ENCODE data around the gene DLX3.

Gene DLX3

GRCh38 chr17:49992191-49992932, 2.7 kb downstream of the DLX3 start:
- DNase-seq (ENCODE audit: low read depth): no peak

DNA sequence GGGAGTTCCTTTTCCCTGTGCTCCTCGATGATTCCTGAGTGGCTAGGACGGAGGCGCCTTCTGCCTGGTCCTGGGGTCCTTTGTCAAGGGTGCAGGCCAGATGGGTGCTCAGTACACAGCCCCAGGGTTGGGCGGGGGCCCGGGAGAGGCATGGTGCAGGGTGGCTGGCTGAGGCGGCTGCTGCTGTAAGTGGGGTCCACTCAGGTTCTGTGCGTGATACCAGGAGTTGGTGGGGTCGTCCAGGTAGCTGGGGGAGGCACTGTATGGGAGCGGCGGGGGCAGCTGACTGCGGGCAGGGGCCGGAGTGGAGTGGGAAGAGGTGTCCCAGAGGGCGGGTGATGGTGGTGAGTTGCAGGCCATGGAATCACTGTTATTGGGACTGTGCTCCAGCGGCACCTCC, 3.6 kb downstream of the DLX3 start:
- DNase-seq (ENCODE audit: low read depth): no peak

DNA sequence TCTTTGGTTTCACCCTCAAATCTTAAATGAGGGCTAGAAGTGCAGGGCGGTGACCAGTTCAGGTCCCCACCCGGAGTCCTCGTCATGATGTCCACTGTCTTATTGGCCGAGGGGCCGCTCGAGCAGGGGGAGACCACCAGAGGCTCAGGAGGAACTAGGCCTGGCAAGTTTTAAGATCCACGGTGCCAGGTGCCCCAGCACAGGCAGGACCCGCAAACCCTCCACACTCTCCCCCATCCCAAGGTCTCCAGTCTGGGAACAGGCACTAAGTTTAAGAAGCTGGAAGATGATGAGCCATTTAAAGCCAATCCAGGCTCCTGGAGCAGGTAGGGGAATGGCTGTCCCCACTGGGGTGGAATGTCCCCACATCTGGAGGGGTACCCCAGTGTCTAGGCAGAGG, 4.1 kb downstream of the DLX3 start:
- DNase-seq (ENCODE audit: low read depth): no peak

- DNase-seq (ENCODE audit: low read depth): no peak
Observed at GRCh38 chr17:49990331-49990730, 4.7 kb downstream of the DLX3 start.

DNA sequence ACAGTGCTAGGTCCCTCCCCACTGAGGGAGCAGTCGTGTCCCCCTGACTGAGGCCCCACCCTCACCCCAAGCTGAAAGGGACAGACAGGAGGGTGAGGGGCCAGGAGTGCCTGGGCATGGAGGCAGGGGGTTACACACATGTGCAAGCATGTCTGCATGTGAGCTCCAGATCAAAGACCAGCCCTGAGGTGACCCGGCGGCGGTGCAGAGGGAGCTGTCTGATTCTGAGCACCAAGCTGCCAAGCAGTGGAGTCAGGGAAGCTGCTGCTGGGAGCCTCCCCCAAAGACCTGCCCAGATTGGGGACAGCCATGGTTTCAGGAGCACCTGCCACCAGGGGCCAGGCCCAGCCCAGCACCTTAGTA, 5.5 kb downstream of the DLX3 start:
- DNase-seq (ENCODE audit: low read depth): no peak

- no peak for DNase-seq (ENCODE audit: low read depth)
Observed at GRCh38 chr17:49987681-49988441, 7.2 kb downstream of the DLX3 start.

GRCh38 chr17:49987290-49987585, 7.8 kb downstream of the DLX3 start:
- no peak for DNase-seq (ENCODE audit: low read depth)

DNA sequence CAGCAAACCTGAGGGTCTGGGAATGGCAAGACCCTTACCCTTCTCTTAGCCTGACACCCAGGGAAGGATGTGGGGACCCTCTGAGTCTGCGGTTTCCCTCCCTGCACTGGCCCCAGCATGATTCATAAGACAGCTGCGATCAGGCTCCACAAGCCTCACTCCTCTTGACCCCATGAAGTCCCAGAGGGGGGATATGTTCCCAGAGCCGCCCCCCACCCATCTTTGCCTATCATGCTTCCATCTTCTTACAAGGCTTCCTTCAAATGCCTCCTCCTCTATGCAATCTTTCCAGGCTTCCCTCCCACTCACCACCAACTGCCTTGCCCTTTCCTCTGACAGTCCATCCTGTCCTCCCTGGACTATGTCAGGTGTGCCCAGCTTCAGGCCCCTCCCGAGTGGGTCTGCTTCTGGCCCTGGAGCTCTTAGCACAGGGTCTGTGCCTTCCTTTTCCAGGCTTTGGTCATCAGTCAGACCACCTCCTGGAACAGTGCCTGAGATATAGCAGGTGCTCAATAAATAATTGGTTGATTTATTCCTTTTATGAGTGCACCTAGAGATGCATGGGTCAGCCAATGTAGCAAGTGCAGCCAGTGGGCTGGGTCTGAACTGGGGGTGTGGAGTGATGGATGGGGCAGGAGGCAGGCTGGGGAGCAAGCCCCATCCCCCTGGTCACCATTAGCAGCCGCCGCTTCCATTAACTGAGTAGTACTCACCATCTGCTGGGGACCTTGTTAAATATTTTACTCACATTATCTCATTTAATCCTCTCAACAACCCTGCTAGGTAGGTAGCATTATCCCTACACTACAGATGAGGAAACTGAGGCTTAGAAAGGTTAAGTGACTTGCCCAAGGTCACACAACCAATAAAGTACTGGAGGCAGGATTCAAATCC, 8.4 kb downstream of the DLX3 start:
- DNase-seq (ENCODE audit: low read depth): no peak

DNA sequence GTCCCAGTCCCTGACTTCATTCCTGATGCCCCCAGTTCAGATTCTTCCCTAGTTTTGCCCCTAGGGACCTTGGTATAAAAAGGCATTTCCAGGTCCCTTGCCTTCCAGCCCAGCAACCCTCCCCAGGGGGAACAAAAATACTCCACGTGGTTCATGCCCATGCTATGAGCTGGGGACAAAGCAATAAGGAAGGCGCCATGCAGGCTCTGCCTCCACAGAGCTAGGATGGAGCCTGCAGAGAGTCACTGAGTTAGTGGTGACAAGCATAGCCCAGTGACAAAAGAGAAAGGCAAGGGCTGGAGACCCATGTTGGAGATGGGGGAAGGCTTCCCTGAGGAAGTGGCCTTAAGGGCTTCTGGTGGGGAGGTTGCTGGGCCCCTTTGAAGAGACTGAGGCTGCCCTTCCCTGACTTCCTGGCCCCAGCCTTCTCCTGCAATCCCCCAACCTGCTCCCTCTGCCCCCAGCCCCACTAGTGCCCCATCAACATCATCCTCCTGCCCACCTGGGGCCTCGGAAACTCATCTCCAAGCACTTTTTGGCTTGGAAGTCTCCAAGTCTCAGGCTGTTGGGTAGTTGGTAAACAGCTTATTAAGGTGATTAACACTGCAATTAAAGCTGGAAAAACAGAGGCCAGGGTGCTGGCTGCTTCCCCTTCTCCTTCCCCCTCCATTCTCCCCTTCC, 9.6 kb downstream of the DLX3 start:
- no peak for DNase-seq (ENCODE audit: low read depth)

DNA sequence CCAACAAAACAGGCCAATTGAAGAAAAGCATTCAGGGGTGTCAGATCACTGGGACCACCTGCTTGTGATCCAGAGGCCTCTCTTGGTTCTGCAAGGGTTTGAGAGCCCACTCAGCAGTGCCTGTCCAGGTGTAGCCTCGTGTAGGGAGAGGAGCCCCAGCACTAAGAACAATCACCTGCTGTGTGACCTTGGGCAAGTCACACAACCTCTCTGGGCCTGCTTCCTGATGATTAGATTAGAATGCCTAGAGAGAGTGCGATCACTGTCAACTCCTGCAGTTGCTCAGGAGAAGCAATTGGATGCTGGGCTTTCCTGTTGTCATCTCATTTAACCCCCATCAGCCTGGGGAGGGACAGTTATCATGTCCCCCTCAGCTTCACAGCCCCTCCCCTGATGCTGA, 10.2 kb downstream of the DLX3 start:
- no peak for DNase-seq (ENCODE audit: low read depth)

DNA sequence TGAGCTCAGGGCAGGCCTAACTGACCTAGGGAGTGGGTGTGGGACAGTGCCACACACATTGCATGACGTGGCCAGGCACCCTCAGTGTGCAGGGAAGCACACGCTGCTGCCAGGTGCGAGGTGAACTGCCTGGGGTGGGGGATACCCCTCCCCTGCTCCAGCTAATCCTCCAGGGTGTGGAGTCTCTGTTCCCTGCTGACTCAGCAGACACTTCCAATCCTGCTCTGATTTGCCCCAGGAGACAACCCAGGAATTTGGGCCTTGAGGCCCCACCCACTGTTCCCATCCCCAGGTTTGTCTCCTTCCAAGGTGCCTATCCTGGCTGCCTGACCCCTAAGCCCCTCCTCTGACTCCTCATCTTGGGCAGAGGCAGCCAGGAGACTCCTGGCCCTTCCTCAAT, 10.7 kb downstream of the DLX3 start:
- DNase-seq (ENCODE audit: low read depth): no peak

DNA sequence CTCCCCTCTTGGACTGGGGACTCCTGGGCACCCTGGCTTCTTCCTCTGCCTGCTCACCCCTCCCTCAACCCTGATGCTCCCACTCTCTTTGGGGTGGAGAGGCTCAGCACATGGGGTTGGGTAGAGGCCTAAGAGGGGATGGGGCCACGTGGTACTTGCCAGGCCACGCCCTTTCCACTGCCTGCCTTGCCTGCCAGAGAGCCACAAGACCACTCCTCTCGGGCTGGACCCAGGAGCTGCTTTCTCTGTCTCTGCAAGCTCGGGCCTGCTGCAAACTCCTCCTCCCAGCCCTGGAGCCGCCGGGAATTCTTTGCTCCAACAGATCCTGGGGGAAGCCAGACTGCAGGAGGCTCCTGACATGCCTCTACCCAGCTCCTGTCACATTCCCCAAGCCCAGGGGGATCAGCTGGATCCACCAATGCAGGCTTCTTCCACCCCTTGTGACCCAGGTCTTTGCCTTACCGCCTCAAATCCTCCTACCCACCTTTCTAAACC, 14.3 kb downstream of the DLX3 start:
- no peak for DNase-seq (ENCODE audit: low read depth)

DNA sequence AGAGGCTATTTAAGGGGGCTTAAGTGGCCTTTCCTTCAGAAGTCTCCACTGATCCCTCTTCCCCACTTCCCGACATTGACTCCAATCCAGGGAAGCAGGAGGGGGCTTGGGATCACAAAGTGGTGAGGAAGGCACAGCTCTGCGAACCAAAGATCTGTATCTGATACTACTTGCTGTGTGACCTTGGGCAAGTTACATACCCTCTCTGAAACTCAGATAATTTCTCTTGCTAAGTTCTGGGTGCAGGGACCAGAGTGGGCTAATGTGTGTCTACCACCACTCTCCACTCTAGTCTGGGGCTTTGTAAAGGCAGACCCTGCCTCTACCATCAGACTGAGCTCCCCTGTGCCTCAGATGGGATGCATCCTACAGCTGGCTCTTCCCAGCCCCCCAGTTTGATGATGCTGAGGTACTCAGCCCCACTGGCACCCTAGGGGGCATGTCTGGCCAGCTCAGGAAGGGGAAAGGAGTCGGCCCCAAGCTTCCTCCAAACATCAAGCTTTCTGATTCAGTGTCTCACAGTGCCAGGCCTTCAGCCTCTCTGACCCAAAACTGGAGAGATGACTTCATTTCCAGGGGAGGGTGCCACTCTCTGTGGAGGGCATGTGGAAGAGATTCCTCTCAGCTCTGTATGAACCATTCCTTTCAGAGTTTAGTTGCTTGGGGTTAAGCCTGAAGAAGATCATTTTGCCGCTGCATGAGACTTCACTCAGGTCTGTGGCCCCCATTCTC, 15.1 kb downstream of the DLX3 start:
- DNase-seq (ENCODE audit: low read depth): no peak

DNA sequence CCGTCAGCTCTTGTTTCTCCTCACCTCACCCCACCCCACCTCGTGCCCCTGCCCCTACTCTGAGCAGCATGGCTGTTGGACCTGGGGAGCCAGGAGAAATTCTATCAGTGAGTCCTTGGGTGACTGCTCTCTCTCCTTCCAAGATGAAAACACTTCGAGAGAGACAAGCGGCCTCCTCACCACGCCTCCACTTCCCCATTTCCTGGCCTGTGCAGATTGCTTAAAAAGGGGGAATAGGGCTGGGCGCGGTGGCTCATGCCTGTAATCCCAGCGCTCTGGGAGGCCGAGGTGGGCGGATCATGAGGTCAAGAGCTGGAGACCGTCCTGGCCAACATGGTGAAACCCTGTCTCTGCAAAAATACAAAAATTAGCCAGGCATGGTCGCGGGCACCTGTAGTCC, 16.5 kb downstream of the DLX3 start:
- DNase-seq (ENCODE audit: low read depth): no peak

DNA sequence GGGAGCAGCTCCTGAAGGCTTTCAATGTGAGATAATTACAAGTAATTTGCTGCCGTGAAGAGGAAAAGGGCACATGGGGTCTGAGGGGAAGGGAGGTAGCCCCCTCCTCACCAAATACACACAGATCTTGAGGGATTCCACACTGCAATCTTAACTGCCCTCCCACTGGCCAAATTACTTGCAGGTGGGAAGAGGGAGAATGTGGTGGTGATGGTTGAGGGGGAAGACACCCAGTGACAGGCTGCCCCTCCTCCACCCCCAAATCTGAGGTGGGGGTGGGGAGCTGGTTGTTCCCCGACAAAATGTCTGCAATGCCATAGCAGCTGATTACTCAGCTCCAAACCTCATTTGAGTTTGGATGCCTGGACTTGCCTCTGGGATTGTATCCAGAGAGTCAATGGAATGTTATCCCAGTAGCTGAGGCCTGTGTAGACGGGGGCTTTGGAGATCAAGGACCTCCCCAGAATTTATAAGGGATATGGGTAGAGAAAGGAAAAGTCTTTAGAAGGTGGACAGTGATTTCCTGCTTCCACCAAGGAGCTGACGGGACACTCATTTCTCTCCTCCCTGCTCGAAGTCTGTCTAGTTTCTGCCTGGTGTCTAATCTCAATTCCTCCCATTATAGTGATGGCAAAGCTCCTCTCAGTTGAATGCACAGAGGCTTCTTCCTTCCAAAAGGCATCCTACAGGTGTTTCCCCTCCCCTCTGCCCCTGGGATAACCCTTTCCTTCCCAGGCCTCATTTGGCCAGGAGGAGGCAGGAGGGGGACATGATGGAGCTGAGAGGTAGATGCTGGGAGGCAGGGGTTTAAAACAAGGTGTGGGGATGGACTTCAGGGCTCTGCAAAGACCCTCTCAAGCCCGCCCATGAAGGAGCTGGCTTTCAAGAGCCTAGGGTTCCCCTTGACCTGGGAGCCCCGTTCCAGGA, 17.3 kb downstream of the DLX3 start:
- DNase-seq (ENCODE audit: low read depth): no peak

DNA sequence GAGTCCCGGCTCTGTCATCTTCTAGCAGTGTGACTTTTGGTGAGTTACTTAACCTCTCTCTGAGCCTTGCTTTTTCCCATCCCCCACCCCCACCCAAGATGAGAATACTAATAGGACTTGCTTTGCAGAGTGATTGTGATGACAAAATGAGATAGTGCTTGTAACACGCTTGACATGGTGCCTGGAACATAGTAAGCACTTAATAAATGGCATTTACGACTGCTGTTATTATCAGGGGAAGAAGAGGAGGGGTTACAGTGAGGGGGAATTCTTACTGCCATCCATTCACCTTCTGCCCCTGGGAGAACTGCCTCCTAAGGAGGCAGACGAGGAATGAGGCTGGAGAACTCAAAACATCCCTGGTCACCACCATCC, 18.2 kb downstream of the DLX3 start:
- no peak for DNase-seq (ENCODE audit: low read depth)

DNA sequence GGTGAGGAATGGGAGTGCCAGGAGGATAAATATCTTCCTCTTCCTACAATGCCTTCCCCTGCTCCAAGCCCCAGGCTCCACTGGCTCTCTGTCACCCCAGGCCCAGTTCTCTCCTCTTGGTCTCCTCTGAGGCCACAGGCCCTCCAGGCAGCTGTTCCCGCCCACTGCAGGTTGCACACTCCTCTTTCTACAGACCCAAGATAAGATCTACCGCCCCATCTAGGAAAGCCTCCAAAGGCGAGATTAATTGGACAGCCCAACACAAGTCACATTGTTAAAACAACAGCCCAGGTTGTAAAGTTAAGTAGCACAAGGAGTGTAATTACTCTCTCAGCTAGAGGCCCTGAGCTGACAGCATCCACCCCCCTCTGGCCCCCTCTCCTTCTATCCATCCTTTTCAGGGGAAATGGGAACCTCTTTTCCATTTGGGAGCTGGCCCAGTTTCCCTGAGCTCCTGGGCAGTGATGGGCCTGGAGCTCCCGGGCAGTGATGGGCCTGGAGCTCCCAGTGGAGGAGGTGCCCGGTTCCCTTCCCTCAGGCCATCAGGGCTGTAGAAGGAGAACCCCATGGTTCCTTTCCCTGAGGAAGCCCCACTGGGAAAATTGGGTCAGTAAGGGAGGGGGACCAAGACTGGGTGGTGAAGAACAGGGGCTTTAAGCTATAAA, 18.7 kb downstream of the DLX3 start:
- no peak for DNase-seq (ENCODE audit: low read depth)

DNA sequence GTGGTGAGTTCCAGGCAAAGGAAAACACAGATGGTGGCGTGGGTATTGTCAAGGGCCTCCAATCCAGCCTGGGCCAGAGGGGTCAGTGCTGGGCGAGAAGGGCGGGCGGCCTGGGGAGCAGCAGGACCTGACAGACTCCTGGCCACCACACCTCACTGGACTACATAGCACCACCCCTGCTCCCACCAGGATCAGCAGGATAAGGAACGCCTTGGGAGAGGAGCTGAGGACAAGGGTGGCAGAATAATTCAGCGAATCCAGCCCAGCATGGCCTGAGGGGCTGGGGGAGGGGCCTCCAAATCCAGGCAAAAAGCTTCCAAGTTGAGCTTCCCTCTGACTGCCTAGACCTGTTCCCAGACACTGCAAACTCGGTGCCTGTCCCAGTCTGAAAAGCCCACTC, 19.5 kb downstream of the DLX3 start:
- no peak for DNase-seq (ENCODE audit: low read depth)

- DNase-seq (ENCODE audit: low read depth): no peak
Observed at GRCh38 chr17:49973271-49973615, 21.8 kb downstream of the DLX3 start.

Data from non-pigmented ciliary epithelial cell (primary cell).